IMR-90 (cell line): ENCODE measurements around the gene PTCH2.

Source experiments
- BHLHE40 ChIP-seq: fragments of 150-350 bp; IDR thresholded peaks from 2 replicates; pipeline ENCODE4 v1.6.1; 2016; ENCODE audit warnings: mild to moderate bottlenecking, low read depth, low read length
- FOS ChIP-seq: fragments of 150-350 bp; IDR thresholded peaks from 2 replicates; pipeline ENCODE4 v1.6.1; 2016; ENCODE audit warnings: low read depth, low read length
- POLR2A ChIP-seq: IDR thresholded peaks from 2 replicates; pipeline ENCODE4 v1.6.1; 2012; ENCODE audit warnings: mild to moderate bottlenecking, low read depth, low read length
- RFX5 ChIP-seq: IDR thresholded peaks from 2 replicates; pipeline ENCODE4 v1.8.0; 2012; ENCODE audit warnings: low read depth, mild to moderate bottlenecking, low read length, moderate library complexity
- TF ChIP-seq, protein P1 (sequence below): conservative IDR thresholded peaks from 2 replicates; pipeline ENCODE4 v1.5.1; 2012; ENCODE audit warnings: mild to moderate bottlenecking, low read depth, low read length, improper control_type of control experiment

DNA sequence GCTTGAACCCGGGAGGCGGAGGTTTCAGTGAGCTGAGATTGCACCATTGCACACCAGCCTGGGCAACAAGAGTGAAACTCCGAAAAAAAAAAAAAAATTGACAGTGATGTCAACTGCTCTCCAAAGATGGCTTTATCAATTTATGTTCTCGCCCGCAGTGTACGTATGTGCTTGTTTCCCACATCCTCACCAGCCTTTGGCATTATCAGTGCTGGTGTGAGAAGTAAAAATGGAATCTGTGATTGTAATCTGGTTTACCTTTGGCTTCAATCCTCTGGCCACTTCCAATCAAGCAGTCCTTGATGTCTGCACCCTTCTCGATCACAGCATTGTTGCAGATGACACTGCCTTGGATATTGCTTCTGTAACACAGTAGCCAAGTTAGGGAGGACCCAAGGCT is 14.4 kb upstream of the PTCH2 start:
- no peak for TF ChIP-seq RFX5
- TF ChIP-seq, protein P1, sequence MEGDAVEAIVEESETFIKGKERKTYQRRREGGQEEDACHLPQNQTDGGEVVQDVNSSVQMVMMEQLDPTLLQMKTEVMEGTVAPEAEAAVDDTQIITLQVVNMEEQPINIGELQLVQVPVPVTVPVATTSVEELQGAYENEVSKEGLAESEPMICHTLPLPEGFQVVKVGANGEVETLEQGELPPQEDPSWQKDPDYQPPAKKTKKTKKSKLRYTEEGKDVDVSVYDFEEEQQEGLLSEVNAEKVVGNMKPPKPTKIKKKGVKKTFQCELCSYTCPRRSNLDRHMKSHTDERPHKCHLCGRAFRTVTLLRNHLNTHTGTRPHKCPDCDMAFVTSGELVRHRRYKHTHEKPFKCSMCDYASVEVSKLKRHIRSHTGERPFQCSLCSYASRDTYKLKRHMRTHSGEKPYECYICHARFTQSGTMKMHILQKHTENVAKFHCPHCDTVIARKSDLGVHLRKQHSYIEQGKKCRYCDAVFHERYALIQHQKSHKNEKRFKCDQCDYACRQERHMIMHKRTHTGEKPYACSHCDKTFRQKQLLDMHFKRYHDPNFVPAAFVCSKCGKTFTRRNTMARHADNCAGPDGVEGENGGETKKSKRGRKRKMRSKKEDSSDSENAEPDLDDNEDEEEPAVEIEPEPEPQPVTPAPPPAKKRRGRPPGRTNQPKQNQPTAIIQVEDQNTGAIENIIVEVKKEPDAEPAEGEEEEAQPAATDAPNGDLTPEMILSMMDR, result no peak
- TF ChIP-seq BHLHE40, result no peak
- TF ChIP-seq POLR2A, result no peak
- no peak for TF ChIP-seq FOS
